Measurements from ENCODE around the gene ALOXE3. TPM values are rescaled to one million over a fixed set of nuclear protein-coding genes. Genes with fewer than 3 reads are reported as not detected.
A peak's percentile ranks its signal among the peaks of the same experiment; 100 is the strongest.

The ALOXE3 gene
- total RNA-seq, 1 donor from 2014 or later = not detected

DNA sequence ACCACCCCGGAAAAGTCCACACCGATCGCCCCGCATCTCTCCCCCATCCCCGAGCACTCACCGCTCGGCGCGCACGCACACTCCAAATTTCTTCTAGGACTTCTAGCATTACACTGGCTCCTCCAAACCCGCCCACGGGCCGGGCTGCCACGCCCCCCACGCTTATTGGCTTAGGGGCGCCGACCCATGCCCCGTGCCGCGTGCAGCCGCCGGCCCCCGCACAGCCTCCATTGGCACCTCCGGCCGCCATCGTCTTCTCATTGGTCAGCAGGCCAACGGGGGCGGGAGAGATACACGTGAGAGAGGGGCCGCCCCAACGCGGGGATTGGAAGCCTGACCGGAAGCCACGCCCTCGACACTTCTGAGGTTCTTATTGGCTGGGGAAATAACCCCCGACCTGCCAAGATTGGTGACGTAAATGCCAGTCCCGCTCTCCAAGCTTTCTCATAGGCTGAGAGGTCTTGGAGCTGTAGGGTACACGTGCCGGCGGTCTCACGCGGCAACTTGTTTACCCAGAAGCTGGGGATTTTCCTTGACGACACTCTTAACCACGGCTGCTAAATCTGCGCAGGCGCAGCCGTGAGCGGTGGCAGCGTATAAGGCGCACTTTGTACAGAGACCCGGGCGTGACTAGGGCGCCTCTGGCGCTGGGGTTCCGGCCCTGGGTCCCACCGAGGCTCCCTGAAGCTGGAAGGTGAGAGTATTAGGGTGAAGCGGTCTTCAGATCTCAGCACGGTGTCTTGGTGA is 38.1 kb upstream of the ALOXE3 start:
- peak; percentile 99 for DNase-seq (ENCODE audit: low spot score)
- no peak overlapping the region for H3K27ac Mint-ChIP-seq (ENCODE audit: unreplicated experiment)

DNA sequence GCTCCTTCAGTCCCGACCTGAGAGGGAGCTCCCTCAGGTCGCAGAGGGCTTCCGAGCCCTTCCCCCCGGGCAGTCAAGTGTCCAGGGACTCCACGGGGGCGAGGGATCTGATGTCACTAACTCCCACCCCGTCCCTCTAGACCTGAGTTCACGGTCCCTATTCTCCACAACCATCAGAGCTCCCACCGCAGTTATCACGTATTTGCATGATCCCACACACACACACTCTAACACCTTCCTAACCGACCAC is 37.6 kb upstream of the ALOXE3 start:
- peaks cover 6% of the 10 kb centered on the region for H3K36me3 Mint-ChIP-seq (ENCODE audit: low read depth, unreplicated experiment)
- no peak overlapping the region for H3K4me3 Mint-ChIP-seq (ENCODE audit: unreplicated experiment)
- H3K27ac Mint-ChIP-seq (ENCODE audit: unreplicated experiment) = no peak overlapping the region
- no peaks in the 10 kb centered on the region for H3K9me3 Mint-ChIP-seq (ENCODE audit: unreplicated experiment)
- H3K4me1 Mint-ChIP-seq (ENCODE audit: unreplicated experiment) = peaks cover 39% of the 10 kb centered on the region
- no peak for DNase-seq (ENCODE audit: low spot score)
- peaks cover 27% of the 10 kb centered on the region for H3K27me3 Mint-ChIP-seq (ENCODE audit: unreplicated experiment)
- TF ChIP-seq, protein P1, sequence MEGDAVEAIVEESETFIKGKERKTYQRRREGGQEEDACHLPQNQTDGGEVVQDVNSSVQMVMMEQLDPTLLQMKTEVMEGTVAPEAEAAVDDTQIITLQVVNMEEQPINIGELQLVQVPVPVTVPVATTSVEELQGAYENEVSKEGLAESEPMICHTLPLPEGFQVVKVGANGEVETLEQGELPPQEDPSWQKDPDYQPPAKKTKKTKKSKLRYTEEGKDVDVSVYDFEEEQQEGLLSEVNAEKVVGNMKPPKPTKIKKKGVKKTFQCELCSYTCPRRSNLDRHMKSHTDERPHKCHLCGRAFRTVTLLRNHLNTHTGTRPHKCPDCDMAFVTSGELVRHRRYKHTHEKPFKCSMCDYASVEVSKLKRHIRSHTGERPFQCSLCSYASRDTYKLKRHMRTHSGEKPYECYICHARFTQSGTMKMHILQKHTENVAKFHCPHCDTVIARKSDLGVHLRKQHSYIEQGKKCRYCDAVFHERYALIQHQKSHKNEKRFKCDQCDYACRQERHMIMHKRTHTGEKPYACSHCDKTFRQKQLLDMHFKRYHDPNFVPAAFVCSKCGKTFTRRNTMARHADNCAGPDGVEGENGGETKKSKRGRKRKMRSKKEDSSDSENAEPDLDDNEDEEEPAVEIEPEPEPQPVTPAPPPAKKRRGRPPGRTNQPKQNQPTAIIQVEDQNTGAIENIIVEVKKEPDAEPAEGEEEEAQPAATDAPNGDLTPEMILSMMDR (IDR thresholded peaks at IDR 0.05; ENCODE audit: unreplicated experiment) = no peak

More for the DNA sequence above, 38.1 kb upstream of the ALOXE3 start:
- no peaks in the 10 kb centered on the region for H3K9me3 Mint-ChIP-seq (ENCODE audit: unreplicated experiment)
- H3K4me3 Mint-ChIP-seq (ENCODE audit: unreplicated experiment) = no peak overlapping the region
- H3K27me3 Mint-ChIP-seq (ENCODE audit: unreplicated experiment) = peaks cover 29% of the 10 kb centered on the region
- H3K36me3 Mint-ChIP-seq (ENCODE audit: low read depth, unreplicated experiment) = peaks cover 10% of the 10 kb centered on the region
- H3K4me1 Mint-ChIP-seq (ENCODE audit: unreplicated experiment) = peaks cover 42% of the 10 kb centered on the region
- TF ChIP-seq, protein P1 (IDR thresholded peaks at IDR 0.05; ENCODE audit: unreplicated experiment) = no peak

DNA sequence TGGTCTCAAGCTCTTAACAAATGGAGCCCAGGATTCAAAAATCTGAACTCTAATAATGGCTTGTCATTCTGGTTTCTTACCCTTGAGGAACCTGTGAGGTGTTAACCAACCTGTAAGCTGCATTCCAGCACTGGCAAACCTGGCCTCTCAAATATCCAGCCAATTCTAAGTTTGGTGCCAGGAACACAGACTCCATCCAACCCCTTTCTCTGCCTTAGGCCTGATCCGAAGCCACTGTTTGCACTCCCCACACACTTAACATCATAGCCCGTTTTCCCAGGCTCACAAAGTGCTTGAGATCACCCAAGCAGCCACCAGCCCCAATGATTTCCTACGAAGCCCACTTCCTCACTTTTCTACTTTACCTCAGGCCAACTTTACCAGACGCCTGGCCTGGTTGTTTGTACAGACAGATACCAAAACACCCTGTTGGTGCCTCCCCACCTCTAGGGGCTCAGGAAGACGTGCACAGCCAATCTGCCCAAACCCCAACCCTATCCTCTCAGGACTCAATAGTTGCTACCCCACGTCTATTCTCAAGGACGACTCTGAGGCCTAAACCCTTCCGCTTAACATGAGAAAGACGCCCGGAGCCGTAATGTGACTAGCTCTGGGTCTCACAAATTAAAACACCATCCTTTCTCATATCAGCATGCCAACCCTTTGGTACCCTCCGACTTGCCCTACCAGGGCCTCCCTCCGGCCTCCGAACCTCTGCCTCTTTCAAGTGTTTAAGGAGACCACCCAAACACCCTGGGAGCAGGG is 37.1 kb upstream of the ALOXE3 start:
- H3K4me3 Mint-ChIP-seq (ENCODE audit: unreplicated experiment) = no peak overlapping the region
- no peak overlapping the region for H3K27ac Mint-ChIP-seq (ENCODE audit: unreplicated experiment)
- TF ChIP-seq, protein P1 (IDR thresholded peaks at IDR 0.05; ENCODE audit: unreplicated experiment) = no peak
- no peaks in the 10 kb centered on the region for H3K9me3 Mint-ChIP-seq (ENCODE audit: unreplicated experiment)
- H3K27me3 Mint-ChIP-seq (ENCODE audit: unreplicated experiment) = peaks cover 27% of the 10 kb centered on the region
- peaks cover 5% of the 10 kb centered on the region for H3K36me3 Mint-ChIP-seq (ENCODE audit: low read depth, unreplicated experiment)
- DNase-seq (ENCODE audit: low spot score) = no peak
- H3K4me1 Mint-ChIP-seq (ENCODE audit: unreplicated experiment) = peaks cover 35% of the 10 kb centered on the region

DNA sequence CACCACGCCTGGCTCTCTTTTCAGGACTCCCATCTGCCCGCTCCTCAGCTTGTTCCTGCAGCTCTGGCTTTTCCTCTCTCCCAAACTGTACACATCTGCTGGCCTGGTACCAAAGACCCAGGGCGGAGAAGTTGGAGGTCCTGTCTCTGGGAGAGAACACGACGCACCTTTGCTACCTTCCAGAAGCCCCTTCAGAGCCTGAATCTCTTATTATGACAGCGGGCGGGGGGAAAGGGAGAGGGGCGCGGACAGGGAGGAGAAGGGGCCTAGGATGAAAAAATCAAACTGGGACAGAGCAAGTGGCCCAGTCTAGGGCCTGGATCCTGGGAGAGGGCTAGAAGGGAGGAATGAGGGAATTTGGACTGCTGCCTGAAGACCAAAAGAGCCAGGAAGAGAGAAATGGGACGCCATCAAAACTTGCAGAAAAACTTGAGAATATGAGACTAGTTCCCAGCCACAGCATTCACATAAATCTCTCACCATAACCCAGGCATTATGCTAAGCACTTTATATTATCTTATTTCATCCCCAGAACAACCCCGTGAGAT is 36.4 kb upstream of the ALOXE3 start:
- peaks cover 30% of the 10 kb centered on the region for H3K4me1 Mint-ChIP-seq (ENCODE audit: unreplicated experiment)
- peaks cover 27% of the 10 kb centered on the region for H3K27me3 Mint-ChIP-seq (ENCODE audit: unreplicated experiment)
- no peak overlapping the region for H3K4me3 Mint-ChIP-seq (ENCODE audit: unreplicated experiment)
- no peaks in the 10 kb centered on the region for H3K36me3 Mint-ChIP-seq (ENCODE audit: low read depth, unreplicated experiment)
- no peaks in the 10 kb centered on the region for H3K9me3 Mint-ChIP-seq (ENCODE audit: unreplicated experiment)
- TF ChIP-seq, protein P1 (IDR thresholded peaks at IDR 0.05; ENCODE audit: unreplicated experiment) = no peak
- peak overlapping the region; percentile 90 for H3K27ac Mint-ChIP-seq (ENCODE audit: unreplicated experiment)
- DNase-seq (ENCODE audit: low spot score) = no peak
